Testis (tissue), 2 donors: ENCODE measurements around the gene MEGF9.

Source experiments
- POLR2A ChIP-seq: fragments of 450-650 bp; IDR thresholded peaks from one replicate; pipeline ENCODE4 v1.6.1; 2017; ENCODE audit warnings: antibody characterized with exemption, mild to moderate bottlenecking, moderate library complexity
- TF ChIP-seq, protein P1 (sequence below), 3 experiments: fragments of 450-650 bp in 2 of 3; fragments of 200-600 bp in 1 of 3; sonication (generic) in 1 of 3; IDR thresholded peaks; one replicate each; pipeline ENCODE4 v1.5.1; 2016 to 2019; ENCODE audit warnings: antibody characterized with exemption in 3 of 3, mild to moderate bottlenecking in 2 of 3, moderate library complexity in 1 of 3

DNA sequence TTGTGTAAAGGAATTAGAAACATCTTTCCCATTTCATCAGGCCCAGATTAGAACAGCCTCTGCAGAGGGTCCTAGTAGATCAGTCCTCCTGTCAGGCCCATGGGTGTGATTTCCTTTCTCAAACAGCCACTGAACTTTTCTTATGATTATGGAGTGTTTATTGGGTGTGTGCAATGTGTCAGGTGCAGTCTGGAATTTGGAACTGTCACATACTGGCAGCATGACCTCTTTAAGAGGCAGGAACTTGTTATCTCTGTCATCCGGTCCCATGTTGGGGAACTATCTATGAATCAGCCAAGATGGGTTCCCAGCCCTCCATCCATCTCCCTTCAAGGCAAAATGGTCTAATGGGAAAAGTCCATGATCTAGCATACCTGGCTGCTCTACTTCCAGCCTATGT is 11.6 kb upstream of the MEGF9 start:
- no peak for TF ChIP-seq POLR2A
- TF ChIP-seq, protein P1, sequence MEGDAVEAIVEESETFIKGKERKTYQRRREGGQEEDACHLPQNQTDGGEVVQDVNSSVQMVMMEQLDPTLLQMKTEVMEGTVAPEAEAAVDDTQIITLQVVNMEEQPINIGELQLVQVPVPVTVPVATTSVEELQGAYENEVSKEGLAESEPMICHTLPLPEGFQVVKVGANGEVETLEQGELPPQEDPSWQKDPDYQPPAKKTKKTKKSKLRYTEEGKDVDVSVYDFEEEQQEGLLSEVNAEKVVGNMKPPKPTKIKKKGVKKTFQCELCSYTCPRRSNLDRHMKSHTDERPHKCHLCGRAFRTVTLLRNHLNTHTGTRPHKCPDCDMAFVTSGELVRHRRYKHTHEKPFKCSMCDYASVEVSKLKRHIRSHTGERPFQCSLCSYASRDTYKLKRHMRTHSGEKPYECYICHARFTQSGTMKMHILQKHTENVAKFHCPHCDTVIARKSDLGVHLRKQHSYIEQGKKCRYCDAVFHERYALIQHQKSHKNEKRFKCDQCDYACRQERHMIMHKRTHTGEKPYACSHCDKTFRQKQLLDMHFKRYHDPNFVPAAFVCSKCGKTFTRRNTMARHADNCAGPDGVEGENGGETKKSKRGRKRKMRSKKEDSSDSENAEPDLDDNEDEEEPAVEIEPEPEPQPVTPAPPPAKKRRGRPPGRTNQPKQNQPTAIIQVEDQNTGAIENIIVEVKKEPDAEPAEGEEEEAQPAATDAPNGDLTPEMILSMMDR (IDR thresholded peaks at IDR 0.05) = no peak
